Lower leg skin (tissue), 3 donors: ENCODE data around the gene OR3A2.

ENCODE experiments used
- POLR2A ChIP-seq, 2 donors: fragments of 450-650 bp; IDR thresholded peaks; one replicate each; pipeline ENCODE4 v1.6.1; 2016 to 2017; ENCODE audit warnings: antibody characterized with exemption in 2 of 2, mild to moderate bottlenecking in 1 of 2, moderate library complexity in 1 of 2
- TF ChIP-seq, protein P1 (sequence below), 3 donors: fragments of 450-650 bp; IDR thresholded peaks; one replicate each; pipeline ENCODE4 v1.5.1; 2016; ENCODE audit warnings: antibody characterized with exemption in 3 of 3, mild to moderate bottlenecking in 3 of 3, moderate library complexity in 2 of 3

- TF ChIP-seq, protein P1, sequence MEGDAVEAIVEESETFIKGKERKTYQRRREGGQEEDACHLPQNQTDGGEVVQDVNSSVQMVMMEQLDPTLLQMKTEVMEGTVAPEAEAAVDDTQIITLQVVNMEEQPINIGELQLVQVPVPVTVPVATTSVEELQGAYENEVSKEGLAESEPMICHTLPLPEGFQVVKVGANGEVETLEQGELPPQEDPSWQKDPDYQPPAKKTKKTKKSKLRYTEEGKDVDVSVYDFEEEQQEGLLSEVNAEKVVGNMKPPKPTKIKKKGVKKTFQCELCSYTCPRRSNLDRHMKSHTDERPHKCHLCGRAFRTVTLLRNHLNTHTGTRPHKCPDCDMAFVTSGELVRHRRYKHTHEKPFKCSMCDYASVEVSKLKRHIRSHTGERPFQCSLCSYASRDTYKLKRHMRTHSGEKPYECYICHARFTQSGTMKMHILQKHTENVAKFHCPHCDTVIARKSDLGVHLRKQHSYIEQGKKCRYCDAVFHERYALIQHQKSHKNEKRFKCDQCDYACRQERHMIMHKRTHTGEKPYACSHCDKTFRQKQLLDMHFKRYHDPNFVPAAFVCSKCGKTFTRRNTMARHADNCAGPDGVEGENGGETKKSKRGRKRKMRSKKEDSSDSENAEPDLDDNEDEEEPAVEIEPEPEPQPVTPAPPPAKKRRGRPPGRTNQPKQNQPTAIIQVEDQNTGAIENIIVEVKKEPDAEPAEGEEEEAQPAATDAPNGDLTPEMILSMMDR (IDR thresholded peaks at IDR 0.05) = no peak
- TF ChIP-seq POLR2A (IDR thresholded peaks at IDR 0.05) = no peak
These were observed 4.2 kb downstream of the OR3A2 start for GRCh38 chr17:3381957-3382356.
